WERI-Rb-1 (cell line): ENCODE measurements around the gene FOXJ1.
A peak's percentile ranks its signal among the peaks of the same experiment; 100 is the strongest.

Source experiments
- DNase-seq: peaks from one replicate; pipeline ENCODE4 v3.0.0-alpha.2; 2020
- H3K27ac ChIP-seq: fragments of 250-450 bp; sonication (Bioruptor Pico); 2 replicates; pipeline ENCODE4 v1.5.1; 2020; ENCODE audit warnings: mild to moderate bottlenecking, moderate library complexity
- H3K27me3 ChIP-seq: fragments of 250-450 bp; sonication (Bioruptor Pico); 2 replicates; pipeline ENCODE4 v1.5.1; 2021; ENCODE audit warnings: mild to moderate bottlenecking, low read depth, moderate library complexity; ENCODE audit not compliant: insufficient read depth, severe bottlenecking
- H3K36me3 ChIP-seq: fragments of 250-450 bp; sonication (Bioruptor Pico); 2 replicates; pipeline ENCODE4 v1.5.1; 2020; ENCODE audit warnings: mild to moderate bottlenecking, moderate library complexity
- H3K4me3 ChIP-seq: 2 replicates; pipeline ENCODE4 v1.5.1; 2011; ENCODE audit warnings: low read depth, mild to moderate bottlenecking, control low read depth, low read length
- H3K9me3 ChIP-seq: fragments of 250-450 bp; sonication (Bioruptor Pico); 2 replicates; pipeline ENCODE4 v1.5.1; 2021; ENCODE audit warnings: mild to moderate bottlenecking, moderate library complexity; ENCODE audit not compliant: severe bottlenecking
- CTCF ChIP-seq: IDR thresholded peaks from 2 replicates; pipeline ENCODE4 v1.5.1; 2011; ENCODE audit warnings: low read depth, mild to moderate bottlenecking, control low read depth, inconsistent platforms, low read length

Gene FOXJ1

GRCh38 chr17:76131692-76132573, 9.1 kb downstream of the FOXJ1 start:
- Histone ChIP-seq H3K9me3 (no peaks in the 10 kb centered on the region), H3K4me3 (no peak overlapping the region), H3K36me3 (no peaks in the 10 kb centered on the region), H3K27me3 (no peaks in the 10 kb centered on the region), H3K27ac (peak overlapping the region; percentile 40; the same call in 1 of the 2 replicates)
- no peak for DNase-seq
- no peak for TF ChIP-seq CTCF

- Histone ChIP-seq H3K4me3 (no peak overlapping the region), H3K9me3 (no peaks in the 10 kb centered on the region), H3K27ac (no peak overlapping the region), H3K27me3 (no peaks in the 10 kb centered on the region), H3K36me3 (no peaks in the 10 kb centered on the region)
- no peak for DNase-seq
- no peak for TF ChIP-seq CTCF
These were observed 9.9 kb downstream of the FOXJ1 start for GRCh38 chr17:76131051-76131691.

GRCh38 chr17:76130473-76130872, 10.6 kb downstream of the FOXJ1 start:
- Histone ChIP-seq H3K27ac (no peak overlapping the region), H3K9me3 (no peaks in the 10 kb centered on the region), H3K27me3 (no peaks in the 10 kb centered on the region), H3K4me3 (no peak overlapping the region), H3K36me3 (no peaks in the 10 kb centered on the region)
- no peak for DNase-seq
- no peak for TF ChIP-seq CTCF

- no peak for TF ChIP-seq CTCF
- no peak for DNase-seq
These were observed 15.1 kb downstream of the FOXJ1 start for GRCh38 chr17:76125922-76126321.

GRCh38 chr17:76125391-76125675, 15.7 kb downstream of the FOXJ1 start:
- Histone ChIP-seq H3K36me3 (no peaks in the 10 kb centered on the region), H3K27me3 (no peaks in the 10 kb centered on the region), H3K27ac (no peak overlapping the region), H3K9me3 (no peaks in the 10 kb centered on the region), H3K4me3 (no peak overlapping the region)
- DNase-seq: no peak
- TF ChIP-seq CTCF: no peak

More at GRCh38 chr17:76125922-76126321, 15.1 kb downstream of the FOXJ1 start:
- no peak overlapping the region for H3K4me3 ChIP-seq
- no peak overlapping the region for H3K27ac ChIP-seq
- H3K27me3 ChIP-seq: no peaks in the 10 kb centered on the region
- H3K36me3 ChIP-seq: no peaks in the 10 kb centered on the region
- H3K9me3 ChIP-seq: no peaks in the 10 kb centered on the region
